Activated CD4-positive, alpha-beta T cell treated with anti-CD3 and anti-CD28 coated beads, Interleukin-2, amount 50 U/mL, for 1 hour (primary cell): ENCODE results near the gene DERA.
"Not testable (repeated sequence)": the region's sequence is repeated elsewhere in the genome, so short reads cannot be mapped to it uniquely, and the experiment has no call there.

Experiments
- DNase-seq: peaks from one replicate; pipeline ENCODE4 v3.0.0-alpha.2; 2020

The DERA gene

GRCh38 chr12:15910468-15910863, 666 bp upstream of the DERA start:
- DNase-seq = no peak

GRCh38 chr12:15911931-15912330, 799 bp downstream of the DERA start:
- not testable (repeated sequence) for DNase-seq

- not testable (repeated sequence) for DNase-seq
Measured at GRCh38 chr12:15914131-15914530, 3.0 kb downstream of the DERA start.

GRCh38 chr12:15918066-15918465, 6.9 kb downstream of the DERA start:
- no peak for DNase-seq

- no peak for DNase-seq
Measured at GRCh38 chr12:15919418-15919817, 8.3 kb downstream of the DERA start.

- DNase-seq = no peak
Measured at GRCh38 chr12:15924956-15925355, 13.8 kb downstream of the DERA start.

- DNase-seq = no peak
Measured at GRCh38 chr12:15928346-15928745, 17.2 kb downstream of the DERA start.

- no peak for DNase-seq
Measured at GRCh38 chr12:15928870-15929571, 17.9 kb downstream of the DERA start.

GRCh38 chr12:15931590-15932053, 20.5 kb downstream of the DERA start:
- DNase-seq = no peak

- DNase-seq = no peak
Measured at GRCh38 chr12:15932327-15932726, 21.2 kb downstream of the DERA start.

GRCh38 chr12:15932971-15933370, 21.8 kb downstream of the DERA start:
- DNase-seq = no peak

- DNase-seq = no peak
Measured at GRCh38 chr12:15933751-15934150, 22.6 kb downstream of the DERA start.

GRCh38 chr12:15936751-15937150, 25.6 kb downstream of the DERA start:
- no peak for DNase-seq

GRCh38 chr12:15937902-15938301, 26.8 kb downstream of the DERA start:
- no peak for DNase-seq

GRCh38 chr12:15939111-15939510, 28.0 kb downstream of the DERA start:
- DNase-seq = no peak

GRCh38 chr12:15942475-15942874, 31.3 kb downstream of the DERA start:
- DNase-seq = no peak

- not testable (repeated sequence) for DNase-seq
Measured at GRCh38 chr12:15943519-15943918, 32.4 kb downstream of the DERA start.

GRCh38 chr12:15948461-15948860, 37.3 kb downstream of the DERA start:
- DNase-seq = not testable (repeated sequence)

GRCh38 chr12:15955281-15955680, 44.1 kb downstream of the DERA start:
- DNase-seq = no peak

- no peak for DNase-seq
Measured at GRCh38 chr12:15956010-15956409, 44.9 kb downstream of the DERA start.

- no peak for DNase-seq
Measured at GRCh38 chr12:15956413-15957185, 45.5 kb downstream of the DERA start.

- DNase-seq = no peak
Measured at GRCh38 chr12:15962760-15963159, 51.6 kb downstream of the DERA start.

- DNase-seq = no peak
Measured at GRCh38 chr12:15963271-15963670, 52.1 kb downstream of the DERA start.

GRCh38 chr12:15966426-15966825, 55.3 kb downstream of the DERA start:
- DNase-seq = no peak
